Measurements from ENCODE around the gene CCND2. TPM values are rescaled to one million over a fixed set of nuclear protein-coding genes. Genes with fewer than 3 reads are reported as not detected.
"Not testable (repeated sequence)": the region's sequence is repeated elsewhere in the genome, so short reads cannot be mapped to it uniquely, and the experiment has no call there.

The CCND2 gene
- total and polyA plus RNA-seq, 7 experiments from 2014 or later, result 57.3 to 659 (median 97.4) TPM

- H3K27ac ChIP-seq (ENCODE audit: low read depth, low read length), result no peak overlapping the region
- DNase-seq (no peak), ATAC-seq (peak; percentile 31)
- Mint-ChIP-seq H3K36me3 (peaks cover 9 to 18% (median 13%) of the 10 kb centered on the region in 5 donors), H3K4me1 (peaks cover 0 to 27% (median 5%) of the 10 kb centered on the region in 7 donors), H3K27ac (no peak overlapping the region), H3K4me3 (no peak overlapping the region), H3K27me3 (peaks cover 4 to 24% (median 11%) of the 10 kb centered on the region in 5 donors), H3K9me3 (peaks cover 5 to 23% (median 16%) of the 10 kb centered on the region in 11 donors)
- H3K27me3 ChIP-seq (ENCODE audit: control insufficient read depth in 2 of 2, insufficient read depth in 2 of 2, low read length in 2 of 2), result no peaks in the 10 kb centered on the region
- ChIA-PET POLR2A (no interaction called here), CTCF (no interaction called here)
- H3K4me3 ChIP-seq (ENCODE audit: low read length), result no peak overlapping the region
- no peaks in the 10 kb centered on the region for H3K36me3 ChIP-seq (ENCODE audit: control insufficient read depth in 2 of 3, insufficient read depth in 3 of 3, low read length in 3 of 3)
- H3K4me1 ChIP-seq (ENCODE audit: control insufficient read depth in 2 of 2, insufficient read depth in 2 of 2, low read length in 2 of 2), result no peaks in the 10 kb centered on the region
- H3K9me3 ChIP-seq (ENCODE audit: control insufficient read depth in 2 of 3, low read length in 3 of 3), result peaks cover 0 to 8% (median 0%) of the 10 kb centered on the region in 3 experiments
- intact Hi-C loops (cut with micrococcal nuclease), result no loop called here
Measured at GRCh38 chr12:4243091-4243490, 30.5 kb upstream of the CCND2 start.

GRCh38 chr12:4243491-4244100 is 30.0 kb upstream of the CCND2 start:
- Mint-ChIP-seq H3K27me3 (peaks cover 4 to 24% (median 7%) of the 10 kb centered on the region in 5 donors), H3K36me3 (peaks cover 4 to 14% (median 9%) of the 10 kb centered on the region in 5 donors), H3K4me1 (peaks cover 0 to 27% (median 5%) of the 10 kb centered on the region in 7 donors), H3K9me3 (peaks cover under 1 to 18% (median 11%) of the 10 kb centered on the region in 11 donors)
- ATAC-seq, result peak; percentile 70
- H3K36me3 ChIP-seq (ENCODE audit: control insufficient read depth in 2 of 3, insufficient read depth in 3 of 3, low read length in 3 of 3); H3K27me3 ChIP-seq (ENCODE audit: control insufficient read depth in 2 of 2, insufficient read depth in 2 of 2, low read length in 2 of 2); H3K4me1 ChIP-seq (ENCODE audit: control insufficient read depth in 2 of 2, insufficient read depth in 2 of 2, low read length in 2 of 2); H3K27ac ChIP-seq (ENCODE audit: low read depth, low read length); H3K4me3 Mint-ChIP-seq; intact Hi-C loops (cut with micrococcal nuclease); H3K4me3 ChIP-seq (ENCODE audit: low read length); POLR2A ChIA-PET; DNase-seq; CTCF ChIA-PET; H3K9me3 ChIP-seq (ENCODE audit: control insufficient read depth in 2 of 3, low read length in 3 of 3); H3K27ac Mint-ChIP-seq: not testable (repeated sequence)

- H3K4me3 Mint-ChIP-seq, result no peak overlapping the region
- H3K4me1 Mint-ChIP-seq, result peaks cover 0 to 23% (median 5%) of the 10 kb centered on the region in 7 donors
- Histone ChIP-seq H3K4me3 (ENCODE audit: low read length) (no peak overlapping the region), H3K27me3 (ENCODE audit: control insufficient read depth in 2 of 2, insufficient read depth in 2 of 2, low read length in 2 of 2) (no peaks in the 10 kb centered on the region), H3K9me3 (ENCODE audit: control insufficient read depth in 2 of 3, low read length in 3 of 3) (no peaks in the 10 kb centered on the region), H3K36me3 (ENCODE audit: control insufficient read depth in 2 of 3, insufficient read depth in 3 of 3, low read length in 3 of 3) (no peaks in the 10 kb centered on the region), H3K27ac (ENCODE audit: low read depth, low read length) (no peak overlapping the region), H3K4me1 (ENCODE audit: control insufficient read depth in 2 of 2, insufficient read depth in 2 of 2, low read length in 2 of 2) (no peaks in the 10 kb centered on the region)
- peaks cover 4 to 24% (median 7%) of the 10 kb centered on the region in 5 donors for H3K27me3 Mint-ChIP-seq
- peaks cover 0 to 6% (median 0%) of the 10 kb centered on the region in 11 donors for H3K9me3 Mint-ChIP-seq
- ChIA-PET POLR2A (no interaction called here), CTCF (interaction anchor here (2.8 kb wide), 1 partner anchor 31 kb away, joined by 11 read pairs; no protein-coding TSS in a partner anchor)
- peaks cover 0 to 5% (median 0%) of the 10 kb centered on the region in 5 donors for H3K36me3 Mint-ChIP-seq
- ATAC-seq (no peak), DNase-seq (no peak)
- H3K27ac Mint-ChIP-seq, result peak overlapping the region in 1 of 9 donors; percentile 26
- intact Hi-C loops (cut with micrococcal nuclease), result no loop called here
Measured at GRCh38 chr12:4244868-4245267, 28.7 kb upstream of the CCND2 start.

GRCh38 chr12:4245446-4245845 is 28.1 kb upstream of the CCND2 start:
- H3K9me3 ChIP-seq (ENCODE audit: control insufficient read depth in 2 of 3, low read length in 3 of 3), result no peaks in the 10 kb centered on the region
- no peak overlapping the region for H3K4me3 ChIP-seq (ENCODE audit: low read length)
- no peaks in the 10 kb centered on the region for H3K27me3 ChIP-seq (ENCODE audit: control insufficient read depth in 2 of 2, insufficient read depth in 2 of 2, low read length in 2 of 2)
- Mint-ChIP-seq H3K36me3 (peaks cover 0 to 5% (median 0%) of the 10 kb centered on the region in 5 donors), H3K27me3 (peaks cover 4 to 24% (median 7%) of the 10 kb centered on the region in 5 donors), H3K4me3 (no peak overlapping the region), H3K9me3 (peaks cover 0 to 5% (median 0%) of the 10 kb centered on the region in 11 donors), H3K4me1 (peaks cover 0 to 21% (median 5%) of the 10 kb centered on the region in 7 donors), H3K27ac (no peak overlapping the region)
- no peaks in the 10 kb centered on the region for H3K36me3 ChIP-seq (ENCODE audit: control insufficient read depth in 2 of 3, insufficient read depth in 3 of 3, low read length in 3 of 3)
- CTCF ChIA-PET, result interaction anchor here (2.8 kb wide), 1 partner anchor 31 kb away, joined by 11 read pairs; no protein-coding TSS in a partner anchor
- no peak overlapping the region for H3K27ac ChIP-seq (ENCODE audit: low read depth, low read length)
- no peak for DNase-seq
- no peaks in the 10 kb centered on the region for H3K4me1 ChIP-seq (ENCODE audit: control insufficient read depth in 2 of 2, insufficient read depth in 2 of 2, low read length in 2 of 2)
- POLR2A ChIA-PET, result no interaction called here
- intact Hi-C loops (cut with micrococcal nuclease), result no loop called here
- no peak for ATAC-seq

- Histone ChIP-seq H3K27me3 (ENCODE audit: control insufficient read depth in 2 of 2, insufficient read depth in 2 of 2, low read length in 2 of 2) (no peaks in the 10 kb centered on the region), H3K9me3 (ENCODE audit: control insufficient read depth in 2 of 3, low read length in 3 of 3) (no peaks in the 10 kb centered on the region), H3K36me3 (ENCODE audit: control insufficient read depth in 2 of 3, insufficient read depth in 3 of 3, low read length in 3 of 3) (no peaks in the 10 kb centered on the region), H3K4me3 (ENCODE audit: low read length) (no peak overlapping the region), H3K4me1 (ENCODE audit: control insufficient read depth in 2 of 2, insufficient read depth in 2 of 2, low read length in 2 of 2) (peaks cover 0 to 4% of the 10 kb centered on the region in 2 donors), H3K27ac (ENCODE audit: low read depth, low read length) (no peak overlapping the region)
- peaks cover 3 to 25% (median 6%) of the 10 kb centered on the region in 7 donors for H3K4me1 Mint-ChIP-seq
- no peak for ATAC-seq
- intact Hi-C loops (cut with micrococcal nuclease), result no loop called here
- ChIA-PET POLR2A (no interaction called here), CTCF (interaction anchor here (0.6 to 2.8 kb wide), 2 partner anchors 30 to 130 kb away, joined by 3 to 11 read pairs; no protein-coding TSS in a partner anchor)
- peak overlapping the region in 2 of 9 donors; percentile 16 to 65 for H3K27ac Mint-ChIP-seq
- peaks cover 0 to 5% (median 0%) of the 10 kb centered on the region in 5 donors for H3K36me3 Mint-ChIP-seq
- no peak for DNase-seq
- H3K4me3 Mint-ChIP-seq, result no peak overlapping the region
- peaks cover 4 to 24% (median 6%) of the 10 kb centered on the region in 5 donors for H3K27me3 Mint-ChIP-seq
- peaks cover 0 to 2% (median 0%) of the 10 kb centered on the region in 11 donors for H3K9me3 Mint-ChIP-seq
Measured at GRCh38 chr12:4246116-4246515, 27.4 kb upstream of the CCND2 start.

GRCh38 chr12:4250691-4251090 is 22.9 kb upstream of the CCND2 start:
- Histone ChIP-seq H3K36me3 (ENCODE audit: control insufficient read depth in 2 of 3, insufficient read depth in 3 of 3, low read length in 3 of 3) (no peaks in the 10 kb centered on the region), H3K4me3 (ENCODE audit: low read length) (no peak overlapping the region), H3K9me3 (ENCODE audit: control insufficient read depth in 2 of 3, low read length in 3 of 3) (no peaks in the 10 kb centered on the region), H3K4me1 (ENCODE audit: control insufficient read depth in 2 of 2, insufficient read depth in 2 of 2, low read length in 2 of 2) (peaks cover 0 to 6% of the 10 kb centered on the region in 2 donors), H3K27me3 (ENCODE audit: control insufficient read depth in 2 of 2, insufficient read depth in 2 of 2, low read length in 2 of 2) (no peaks in the 10 kb centered on the region), H3K27ac (ENCODE audit: low read depth, low read length) (no peak overlapping the region)
- CTCF ChIA-PET, result interaction anchor here (0.7 to 3.8 kb wide), 8 partner anchors 14 to 357 kb away, joined by 3 to 42 read pairs (median 3); no protein-coding TSS in a partner anchor
- peaks cover 8 to 11% (median 8%) of the 10 kb centered on the region in 7 donors for H3K4me1 Mint-ChIP-seq
- peak overlapping the region in 2 of 9 donors; percentile 6 to 30 for H3K27ac Mint-ChIP-seq
- POLR2A ChIA-PET, result interaction anchor here (0.6 to 1.4 kb wide), 6 partner anchors 18 to 253 kb away, joined by 3 to 9 read pairs (median 5); partner anchors contain the start of gene CCND2
- H3K4me3 Mint-ChIP-seq, result no peak overlapping the region
- H3K27me3 Mint-ChIP-seq, result peaks cover 0 to 10% (median 7%) of the 10 kb centered on the region in 5 donors
- H3K9me3 Mint-ChIP-seq, result no peaks in the 10 kb centered on the region
- intact Hi-C loops (cut with micrococcal nuclease), result loop anchor here (1.0 to 2.0 kb wide), 4 partner anchors 19 to 143 kb away; no protein-coding TSS in a partner anchor
- ATAC-seq (no peak), DNase-seq (no peak)
- peaks cover 0 to 3% (median 0%) of the 10 kb centered on the region in 5 donors for H3K36me3 Mint-ChIP-seq

Measured in naive thymus-derived CD4-positive, alpha-beta T cell (primary cell).